MM.1S (cell line): ENCODE results near the gene DZANK1.

Experiments
- CTCF ChIP-seq: fragments of 300-600 bp; sonication (generic); IDR thresholded peaks from 2 replicates; pipeline ENCODE4 v1.5.1; 2016; ENCODE audit warnings: antibody characterized with exemption, low read length, mixed read lengths
- EZH2 ChIP-seq: fragments of 300-600 bp; sonication (generic); optimal IDR thresholded peaks from 2 replicates; pipeline ENCODE3; 2017; ENCODE audit warnings: low read depth, mild to moderate bottlenecking, antibody characterized with exemption, low read length, mixed read lengths

GRCh38 chr20:18362916-18363315 lies 103.9 kb downstream of the DZANK1 start:
- TF ChIP-seq EZH2: no peak
- no peak for TF ChIP-seq CTCF
